ENCODE measurements around the gene AGBL4.

DNA sequence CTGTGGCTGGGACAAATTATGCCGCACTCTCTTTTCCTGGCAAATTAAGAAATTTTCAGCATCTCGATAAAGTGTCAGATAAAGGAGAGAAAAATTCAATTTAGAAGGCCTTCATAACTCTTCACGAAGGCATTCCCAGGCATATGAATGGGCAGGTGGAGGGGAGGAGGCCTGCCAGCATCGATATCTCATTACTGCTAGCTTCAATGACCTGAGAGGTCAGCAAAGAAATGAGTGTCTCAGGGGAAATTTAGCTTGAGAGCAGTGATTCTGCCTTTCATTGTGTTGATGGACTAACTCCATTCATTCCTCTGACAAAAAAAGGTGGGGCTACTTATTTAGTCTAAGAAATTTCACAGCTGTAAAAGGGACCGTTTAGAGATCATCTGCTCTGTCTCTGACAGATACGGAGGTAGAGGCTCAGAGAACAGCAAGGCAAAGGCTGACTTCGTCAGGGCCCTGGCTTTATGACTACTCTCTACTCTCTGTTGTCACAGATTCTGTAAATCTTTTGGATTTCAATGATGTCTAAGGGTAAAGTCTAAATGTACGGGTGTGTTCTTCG is 1035.0 kb downstream of the AGBL4 start:
- TF ChIP-seq POLR2A (IDR thresholded peaks at IDR 0.05; ENCODE audit: low read depth, low read length) (no peak), RFX5 (IDR thresholded peaks at IDR 0.05; ENCODE audit: low read depth, low read length) (no peak), MAZ (IDR thresholded peaks at IDR 0.05; ENCODE audit: borderline replicate concordance, low read depth, low read length) (no peak), CHD1 (IDR thresholded peaks at IDR 0.05; ENCODE audit: low read depth, low read length) (no peak), MXI1 (IDR thresholded peaks at IDR 0.05; ENCODE audit: borderline replicate concordance, low read depth, low read length) (no peak), SMC3 (IDR thresholded peaks at IDR 0.05; ENCODE audit: low read depth, low read length) (no peak)
- TF ChIP-seq, protein P1, sequence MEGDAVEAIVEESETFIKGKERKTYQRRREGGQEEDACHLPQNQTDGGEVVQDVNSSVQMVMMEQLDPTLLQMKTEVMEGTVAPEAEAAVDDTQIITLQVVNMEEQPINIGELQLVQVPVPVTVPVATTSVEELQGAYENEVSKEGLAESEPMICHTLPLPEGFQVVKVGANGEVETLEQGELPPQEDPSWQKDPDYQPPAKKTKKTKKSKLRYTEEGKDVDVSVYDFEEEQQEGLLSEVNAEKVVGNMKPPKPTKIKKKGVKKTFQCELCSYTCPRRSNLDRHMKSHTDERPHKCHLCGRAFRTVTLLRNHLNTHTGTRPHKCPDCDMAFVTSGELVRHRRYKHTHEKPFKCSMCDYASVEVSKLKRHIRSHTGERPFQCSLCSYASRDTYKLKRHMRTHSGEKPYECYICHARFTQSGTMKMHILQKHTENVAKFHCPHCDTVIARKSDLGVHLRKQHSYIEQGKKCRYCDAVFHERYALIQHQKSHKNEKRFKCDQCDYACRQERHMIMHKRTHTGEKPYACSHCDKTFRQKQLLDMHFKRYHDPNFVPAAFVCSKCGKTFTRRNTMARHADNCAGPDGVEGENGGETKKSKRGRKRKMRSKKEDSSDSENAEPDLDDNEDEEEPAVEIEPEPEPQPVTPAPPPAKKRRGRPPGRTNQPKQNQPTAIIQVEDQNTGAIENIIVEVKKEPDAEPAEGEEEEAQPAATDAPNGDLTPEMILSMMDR (conservative IDR thresholded peaks at IDR 0.05; ENCODE audit: low read depth, low read length) = no peak
- TF ChIP-seq, protein P2, sequence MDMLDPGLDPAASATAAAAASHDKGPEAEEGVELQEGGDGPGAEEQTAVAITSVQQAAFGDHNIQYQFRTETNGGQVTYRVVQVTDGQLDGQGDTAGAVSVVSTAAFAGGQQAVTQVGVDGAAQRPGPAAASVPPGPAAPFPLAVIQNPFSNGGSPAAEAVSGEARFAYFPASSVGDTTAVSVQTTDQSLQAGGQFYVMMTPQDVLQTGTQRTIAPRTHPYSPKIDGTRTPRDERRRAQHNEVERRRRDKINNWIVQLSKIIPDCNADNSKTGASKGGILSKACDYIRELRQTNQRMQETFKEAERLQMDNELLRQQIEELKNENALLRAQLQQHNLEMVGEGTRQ (IDR thresholded peaks at IDR 0.05; ENCODE audit: low read depth, low read length) = no peak
